Spleen (tissue), 11 donors: ENCODE measurements around the gene SHISA6. TPM values are rescaled to one million over a fixed set of nuclear protein-coding genes. Genes with fewer than 3 reads are reported as not detected.

Source experiments
- DNase-seq: peaks from one replicate; pipeline ENCODE4 v3.0.0-alpha.2; 2020
- H3K27ac ChIP-seq, 8 donors: fragments of 200-600 bp; sonication (generic) in 7 of 8; 1 replicate in 4 of 8; 2 replicates in 4 of 8; pipeline versions ENCODE4 v1.5.0 to v1.8.0; 2016 to 2021; ENCODE audit warnings: inconsistent platforms in 4 of 8, mild to moderate bottlenecking in 4 of 8, moderate library complexity in 1 of 8
- H3K27me3 ChIP-seq, 7 donors: fragments of 200-600 bp; sonication (generic) in 6 of 7; replicated peaks in 1 of 7; 1 replicate in 4 of 7; 2 replicates in 3 of 7; pipeline versions ENCODE4 v1.5.0 to v1.8.0; 2016 to 2021; ENCODE audit warnings: inconsistent platforms in 3 of 7, mild to moderate bottlenecking in 1 of 7
- H3K36me3 ChIP-seq, 6 donors: fragments of 200-600 bp; sonication (generic) in 5 of 6; 1 replicate in 4 of 6; 2 replicates in 2 of 6; pipeline versions ENCODE4 v1.5.0 to v1.8.0; 2016 to 2021; ENCODE audit warnings: inconsistent platforms in 2 of 6
- H3K4me1 ChIP-seq, 6 donors: fragments of 200-600 bp; sonication (generic) in 5 of 6; 1 replicate in 3 of 6; 2 replicates in 3 of 6; pipeline versions ENCODE4 v1.5.0 to v1.8.0; 2016 to 2021; ENCODE audit warnings: inconsistent platforms in 3 of 6
- H3K4me3 ChIP-seq, 8 donors: fragments of 200-600 bp; sonication (generic) in 7 of 8; 1 replicate in 4 of 8; 2 replicates in 4 of 8; pipeline versions ENCODE4 v1.5.0 to v1.8.0; 2016 to 2021; ENCODE audit warnings: inconsistent platforms in 4 of 8, mild to moderate bottlenecking in 4 of 8, moderate library complexity in 2 of 8
- H3K9me3 ChIP-seq, 8 donors: fragments of 200-600 bp; sonication (generic) in 7 of 8; 1 replicate in 4 of 8; 2 replicates in 4 of 8; pipeline versions ENCODE4 v1.5.0 to v1.8.0; 2016 to 2021; ENCODE audit warnings: inconsistent platforms in 4 of 8
- CTCF ChIP-seq, 11 experiments: fragments of 200-600 bp in 7 of 11; fragments of 450-650 bp in 4 of 11; sonication (generic) in 4 of 11; IDR thresholded peaks in 8 of 11; conservative IDR thresholded peaks in 3 of 11; 1 replicate in 7 of 11; 2 replicates in 4 of 11; pipeline versions ENCODE4 v1.4.0 to v1.8.0; 2016 to 2021; ENCODE audit warnings: antibody characterized with exemption in 11 of 11, inconsistent platforms in 4 of 11, mild to moderate bottlenecking in 1 of 11
- POLR2A ChIP-seq, 3 donors: fragments of 450-650 bp; IDR thresholded peaks; one replicate each; pipeline ENCODE4 v1.5.1; 2017; ENCODE audit warnings: antibody characterized with exemption in 3 of 3, mild to moderate bottlenecking in 1 of 3
- POLR2AphosphoS5 ChIP-seq, 3 donors: sonication (generic); formaldehyde crosslinking; IDR thresholded peaks; one replicate each; pipeline ENCODE4 v1.5.1; 2017; ENCODE audit warnings: antibody characterized with exemption in 3 of 3
- WGBS, 5 donors: extraction: QIAGEN DNeasy Blood & Tissue Kit in 3 of 5; methylation state at CpG; one replicate each; pipeline versions ENCODE4 v1.1.5 to v1.1.7; 2013 to 2018; 5-methylcytosine and 5-hydroxymethylcytosine counted together
- intact Hi-C: fragments of 100-400 bp; cut with DNase I; formaldehyde crosslinking; loops from one replicate; pipeline ENCODE4 v1.15.0; 2023; ENCODE audit warnings: low total_unique reads
- polyA plus RNA-seq, 3 donors: library from polyadenylated mRNA; stranded (reverse); fragments of 200-250 nt; gene quantifications; one replicate each; pipeline ENCODE4 v1.2.1, GENCODE V29; 2013
- total RNA-seq, 7 donors: library from RNA; depleted of rRNA in 3 of 7; stranded (reverse); fragments of >200 nt in 3 of 7; fragmentation: NEBNext Ultra II Directional in 4 of 7; extraction: Animal tissue kit (Norgen Biotek cat#: 25700) in 4 of 7; gene quantifications; one replicate each; pipeline versions ENCODE4 v1.1.0 to v1.2.1, GENCODE V29; 2016 to 2021
- donor health status: healthy with polysubstance abuse.
- donor health status: DM: no; HTN: no; CAD: no; lungs with moderate emphysema.
- donor health status: DM: no; HTN: no; CAD: no.
- donor health status: Bipolar disorder and iron deficiency.
- donor health status: healthy.
- donor health status: DM: no; HTN: no; CAD: no.
- donor health status: DM: yes; HTN: yes; CAD: no.

Gene SHISA6
- total and polyA plus RNA-seq, 10 donors = under 0.01 to 0.35 (median 0.10) TPM; not detected in 3

GRCh38 chr17:11241611-11242226 lies 706 bp downstream of the SHISA6 start:
- DNase-seq = no peak
- intact Hi-C loops = no loop called here
- no peaks in the 10 kb centered on the region for H3K9me3 ChIP-seq
- 14 to 31% (median 14%) methylated on average over 12 to 58 of the region's 58 CpGs for WGBS, 5 donors
- peak overlapping the region in 1 of 8 donors; percentile 57 for H3K4me3 ChIP-seq
- TF ChIP-seq POLR2AphosphoS5 (IDR thresholded peaks at IDR 0.05) (no peak), CTCF (IDR thresholded peaks at IDR 0.05 in 8 of 11, conservative IDR thresholded peaks at IDR 0.05 in 3 of 11) (no peak), POLR2A (IDR thresholded peaks at IDR 0.05) (no peak)
- H3K27ac ChIP-seq = no peak overlapping the region
- no peaks in the 10 kb centered on the region for H3K36me3 ChIP-seq
- peaks cover 0 to 13% (median 3%) of the 10 kb centered on the region in 6 donors for H3K4me1 ChIP-seq
- peaks cover 6 to 83% (median 48%) of the 10 kb centered on the region in 7 donors for H3K27me3 ChIP-seq

- no peak overlapping the region for H3K27ac ChIP-seq
- WGBS, 5 donors = 31 to 48% (median 39%) methylated on average over 9 of the region's 9 CpGs
- intact Hi-C loops = no loop called here
- TF ChIP-seq CTCF (IDR thresholded peaks at IDR 0.05 in 8 of 11, conservative IDR thresholded peaks at IDR 0.05 in 3 of 11) (no peak), POLR2A (IDR thresholded peaks at IDR 0.05) (no peak), POLR2AphosphoS5 (IDR thresholded peaks at IDR 0.05) (no peak)
- no peaks in the 10 kb centered on the region for H3K9me3 ChIP-seq
- H3K4me1 ChIP-seq = peaks cover 0 to 13% (median 3%) of the 10 kb centered on the region in 6 donors
- H3K27me3 ChIP-seq = peaks cover 6 to 90% (median 48%) of the 10 kb centered on the region in 7 donors
- no peak overlapping the region for H3K4me3 ChIP-seq
- no peaks in the 10 kb centered on the region for H3K36me3 ChIP-seq
- DNase-seq = no peak
Observed at GRCh38 chr17:11242411-11242810, 1.4 kb downstream of the SHISA6 start.

GRCh38 chr17:11244776-11245175 lies 3.8 kb downstream of the SHISA6 start:
- DNase-seq = no peak
- no peak overlapping the region for H3K4me3 ChIP-seq
- no peak overlapping the region for H3K27ac ChIP-seq
- no peak for TF ChIP-seq POLR2A (IDR thresholded peaks at IDR 0.05)
- no peak for TF ChIP-seq POLR2AphosphoS5 (IDR thresholded peaks at IDR 0.05)
- 32 to 38% (median 35%) methylated on average over 6 of the region's 6 CpGs for WGBS, 5 donors
- H3K9me3 ChIP-seq = no peaks in the 10 kb centered on the region
- intact Hi-C loops = no loop called here
- peaks cover 6 to 87% (median 48%) of the 10 kb centered on the region in 7 donors for H3K27me3 ChIP-seq
- H3K36me3 ChIP-seq = no peaks in the 10 kb centered on the region
- H3K4me1 ChIP-seq = peaks cover 0 to 11% (median 3%) of the 10 kb centered on the region in 6 donors

- Histone ChIP-seq H3K27me3 (peaks cover 6 to 87% (median 44%) of the 10 kb centered on the region in 7 donors), H3K4me1 (peaks cover 0 to 7% (median under 1%) of the 10 kb centered on the region in 6 donors), H3K9me3 (no peaks in the 10 kb centered on the region), H3K36me3 (no peaks in the 10 kb centered on the region), H3K4me3 (no peak overlapping the region), H3K27ac (no peak overlapping the region)
- WGBS, 5 donors = 25 to 57% (median 46%) methylated on average over 7 of the region's 7 CpGs
- no peak for DNase-seq
- TF ChIP-seq POLR2A (IDR thresholded peaks at IDR 0.05) (no peak), CTCF (IDR thresholded peaks at IDR 0.05 in 8 of 11, conservative IDR thresholded peaks at IDR 0.05 in 3 of 11) (no peak), POLR2AphosphoS5 (IDR thresholded peaks at IDR 0.05) (no peak)
- intact Hi-C loops = no loop called here
Observed at GRCh38 chr17:11245187-11245586, 4.2 kb downstream of the SHISA6 start.
